ENCODE data around the gene PPFIA2.

The PPFIA2 gene

DNA sequence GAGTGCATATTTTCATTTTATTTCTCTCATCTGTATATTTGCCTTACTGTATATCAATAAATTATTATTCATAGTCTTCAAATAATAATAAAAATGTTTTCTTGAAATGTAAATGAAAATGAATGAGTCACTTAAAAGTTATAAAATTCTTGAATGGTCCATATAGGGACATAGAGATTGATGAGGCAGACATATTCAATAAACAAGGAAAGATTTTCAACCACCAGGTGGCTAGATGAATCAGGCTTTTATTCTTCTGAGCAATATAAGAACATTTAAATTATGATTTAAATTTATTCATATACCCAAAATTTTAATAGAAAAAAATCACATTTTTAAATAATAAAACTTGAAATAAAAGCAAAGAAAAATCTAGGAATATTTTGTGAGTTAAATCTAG lies 431.7 kb downstream of the PPFIA2 start:
- TF ChIP-seq, protein P1, sequence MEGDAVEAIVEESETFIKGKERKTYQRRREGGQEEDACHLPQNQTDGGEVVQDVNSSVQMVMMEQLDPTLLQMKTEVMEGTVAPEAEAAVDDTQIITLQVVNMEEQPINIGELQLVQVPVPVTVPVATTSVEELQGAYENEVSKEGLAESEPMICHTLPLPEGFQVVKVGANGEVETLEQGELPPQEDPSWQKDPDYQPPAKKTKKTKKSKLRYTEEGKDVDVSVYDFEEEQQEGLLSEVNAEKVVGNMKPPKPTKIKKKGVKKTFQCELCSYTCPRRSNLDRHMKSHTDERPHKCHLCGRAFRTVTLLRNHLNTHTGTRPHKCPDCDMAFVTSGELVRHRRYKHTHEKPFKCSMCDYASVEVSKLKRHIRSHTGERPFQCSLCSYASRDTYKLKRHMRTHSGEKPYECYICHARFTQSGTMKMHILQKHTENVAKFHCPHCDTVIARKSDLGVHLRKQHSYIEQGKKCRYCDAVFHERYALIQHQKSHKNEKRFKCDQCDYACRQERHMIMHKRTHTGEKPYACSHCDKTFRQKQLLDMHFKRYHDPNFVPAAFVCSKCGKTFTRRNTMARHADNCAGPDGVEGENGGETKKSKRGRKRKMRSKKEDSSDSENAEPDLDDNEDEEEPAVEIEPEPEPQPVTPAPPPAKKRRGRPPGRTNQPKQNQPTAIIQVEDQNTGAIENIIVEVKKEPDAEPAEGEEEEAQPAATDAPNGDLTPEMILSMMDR (IDR thresholded peaks at IDR 0.05; ENCODE audit: control insufficient read depth, insufficient read depth, low read depth, low read length, missing control alignments) = no peak
- DNase-seq (ENCODE audit: low read depth) = no peak
- H3K4me3 ChIP-seq (ENCODE audit: control insufficient read depth, low read depth, low read length) = no peak overlapping the region

DNA sequence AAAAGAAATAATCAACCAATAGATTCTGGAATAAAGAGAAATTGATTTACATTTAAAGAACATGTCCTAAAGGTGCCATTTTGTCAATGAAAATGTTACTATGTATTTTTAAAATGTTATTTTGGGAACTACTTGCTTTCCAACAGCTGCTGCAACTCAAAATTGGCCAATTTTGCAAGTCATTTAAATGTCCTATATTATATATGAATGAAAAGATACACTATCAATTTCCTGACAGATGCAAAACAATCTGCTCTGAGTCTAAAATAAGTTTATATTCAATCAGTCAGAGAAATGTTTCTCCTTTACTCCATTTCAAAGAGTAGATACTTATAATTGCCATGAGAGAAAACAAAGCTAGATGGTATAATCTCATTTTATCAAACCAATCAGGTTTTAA lies 434.1 kb downstream of the PPFIA2 start:
- no peak for DNase-seq (ENCODE audit: low read depth)
- no peak overlapping the region for H3K4me3 ChIP-seq (ENCODE audit: control insufficient read depth, low read depth, low read length)

DNA sequence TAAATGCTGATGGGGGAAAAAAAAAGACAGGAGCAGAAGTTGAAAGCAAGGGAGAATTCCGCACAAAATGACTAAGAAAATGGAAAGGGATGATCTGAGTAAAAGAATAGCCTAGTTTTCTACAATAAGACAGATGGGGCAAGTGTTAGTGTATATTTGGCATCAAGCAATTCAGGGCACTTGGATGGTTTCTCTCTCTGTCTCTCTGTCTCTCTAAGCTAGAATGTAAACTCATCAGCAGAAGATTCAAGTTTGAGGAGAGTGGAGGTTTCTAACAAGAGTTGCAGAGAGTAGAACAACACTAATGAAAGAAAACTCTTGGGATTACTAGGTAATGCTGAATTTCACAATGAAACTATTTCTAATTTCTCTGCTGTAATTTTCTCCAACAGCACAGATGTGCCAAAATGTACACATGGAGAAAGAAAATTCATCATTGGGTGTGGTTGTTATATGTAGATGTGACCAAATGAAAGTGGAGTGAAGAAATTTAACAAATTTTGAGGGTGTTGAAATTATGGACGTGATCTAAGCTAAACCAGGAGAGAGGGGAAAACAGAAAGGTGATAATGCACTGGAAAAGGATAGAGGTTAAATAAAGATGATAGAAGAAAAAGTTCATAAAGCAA lies 444.1 kb downstream of the PPFIA2 start:
- TF ChIP-seq, protein P1 (IDR thresholded peaks at IDR 0.05; ENCODE audit: control insufficient read depth, insufficient read depth, low read depth, low read length, missing control alignments) = no peak
- no peak for DNase-seq (ENCODE audit: low read depth)
- H3K4me3 ChIP-seq (ENCODE audit: control insufficient read depth, low read depth, low read length) = no peak overlapping the region

More for the DNA sequence above, 434.1 kb downstream of the PPFIA2 start:
- TF ChIP-seq, protein P1 (IDR thresholded peaks at IDR 0.05; ENCODE audit: control insufficient read depth, insufficient read depth, low read depth, low read length, missing control alignments) = no peak

DNA sequence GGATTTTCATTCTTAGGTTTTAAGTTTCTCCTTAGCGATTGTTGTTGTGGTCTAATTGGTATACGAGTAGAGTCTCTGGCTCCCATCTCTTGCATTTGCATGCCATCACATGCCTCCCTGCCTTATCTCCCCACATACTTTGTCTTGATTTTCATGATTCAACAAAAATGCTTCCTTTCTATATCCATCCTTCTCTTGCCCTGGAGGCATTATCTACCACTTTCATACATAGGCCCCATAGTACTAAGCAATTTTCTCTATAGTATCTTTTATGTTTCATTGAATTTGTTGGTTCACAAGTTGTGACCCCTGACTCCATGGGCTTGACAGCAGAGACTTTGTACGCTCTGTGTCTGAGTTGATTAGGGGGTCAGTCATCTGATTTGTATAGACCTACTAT lies 455.2 kb downstream of the PPFIA2 start:
- TF ChIP-seq, protein P1 (IDR thresholded peaks at IDR 0.05; ENCODE audit: control insufficient read depth, insufficient read depth, low read depth, low read length, missing control alignments) = no peak
- DNase-seq (ENCODE audit: low read depth) = no peak
- H3K4me3 ChIP-seq (ENCODE audit: control insufficient read depth, low read depth, low read length) = no peak overlapping the region

DNA sequence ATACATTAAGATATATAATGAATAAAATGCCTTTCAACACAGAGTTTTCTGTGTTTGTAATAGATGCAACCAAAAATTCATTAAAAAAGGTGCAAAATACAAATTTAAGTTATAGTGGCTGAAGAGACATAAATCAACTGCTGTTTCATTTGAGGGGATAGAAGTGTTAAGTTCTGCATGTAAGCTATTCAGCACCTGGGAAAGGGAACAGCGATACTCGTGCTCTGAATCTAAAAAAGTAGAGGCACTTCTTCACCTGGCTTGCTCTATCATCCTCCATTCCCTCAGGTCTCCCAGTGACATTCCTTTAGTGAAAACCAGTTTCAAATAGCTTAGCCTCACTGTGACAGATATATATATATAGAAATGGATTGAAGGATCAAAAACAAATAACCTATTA lies 458.7 kb downstream of the PPFIA2 start:
- DNase-seq (ENCODE audit: low read depth) = no peak
- no peak overlapping the region for H3K4me3 ChIP-seq (ENCODE audit: control insufficient read depth, low read depth, low read length)
- TF ChIP-seq, protein P1 (IDR thresholded peaks at IDR 0.05; ENCODE audit: control insufficient read depth, insufficient read depth, low read depth, low read length, missing control alignments) = no peak

DNA sequence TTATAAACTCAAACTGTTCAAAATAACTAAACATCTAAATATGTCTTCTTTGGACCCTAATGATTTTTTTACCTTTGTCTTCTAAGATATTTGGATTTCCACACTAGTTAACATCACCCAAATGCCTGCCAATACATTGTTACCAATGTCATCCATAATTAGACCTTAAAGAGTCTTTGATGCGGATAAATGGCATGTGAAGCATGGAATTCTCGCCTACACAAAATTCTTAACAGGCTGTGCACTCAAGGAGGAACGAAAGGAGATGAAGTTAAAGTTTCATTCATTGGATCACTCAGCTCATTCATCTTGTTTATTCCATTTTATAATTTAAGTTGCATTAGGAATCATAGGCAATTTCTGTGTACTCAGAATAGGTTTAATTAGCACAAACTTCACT lies 461.5 kb downstream of the PPFIA2 start:
- no peak overlapping the region for H3K4me3 ChIP-seq (ENCODE audit: control insufficient read depth, low read depth, low read length)
- TF ChIP-seq, protein P1 (IDR thresholded peaks at IDR 0.05; ENCODE audit: control insufficient read depth, insufficient read depth, low read depth, low read length, missing control alignments) = no peak
- no peak for DNase-seq (ENCODE audit: low read depth)

All from AG09309 (cell line).